IMR-90 (cell line): ENCODE measurements around the gene L3MBTL3.

Experiments
- RFX5 ChIP-seq: IDR thresholded peaks from 2 replicates; pipeline ENCODE4 v1.8.0; 2012; ENCODE audit warnings: low read depth, mild to moderate bottlenecking, low read length, moderate library complexity
- SMC3 ChIP-seq: fragments of 150-350 bp; IDR thresholded peaks from 2 replicates; pipeline ENCODE4 v1.6.1; 2016; ENCODE audit warnings: low read depth, mild to moderate bottlenecking, antibody characterized with exemption, low read length, moderate library complexity
- TF ChIP-seq, protein P1 (sequence below): conservative IDR thresholded peaks from 2 replicates; pipeline ENCODE4 v1.5.1; 2012; ENCODE audit warnings: mild to moderate bottlenecking, low read depth, low read length, improper control_type of control experiment

DNA sequence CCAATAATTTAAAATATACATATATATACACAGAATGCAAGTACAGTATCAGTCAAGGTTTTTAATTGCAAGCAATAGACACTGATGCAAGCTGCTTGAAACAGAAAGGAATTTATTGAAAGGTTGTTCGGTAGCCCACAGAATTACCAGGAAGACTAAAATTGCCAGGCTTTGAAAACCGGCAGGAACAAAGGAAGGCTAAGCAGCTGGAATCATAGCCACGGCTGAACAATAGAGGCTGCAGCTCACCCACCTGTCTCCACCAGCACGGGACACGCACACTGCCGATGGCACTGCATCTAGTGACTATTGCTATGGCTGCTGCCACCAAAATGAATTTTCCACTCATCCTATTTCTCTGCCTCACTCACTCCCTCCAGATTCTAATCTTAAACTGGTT is 22.0 kb upstream of the L3MBTL3 start:
- TF ChIP-seq, protein P1, sequence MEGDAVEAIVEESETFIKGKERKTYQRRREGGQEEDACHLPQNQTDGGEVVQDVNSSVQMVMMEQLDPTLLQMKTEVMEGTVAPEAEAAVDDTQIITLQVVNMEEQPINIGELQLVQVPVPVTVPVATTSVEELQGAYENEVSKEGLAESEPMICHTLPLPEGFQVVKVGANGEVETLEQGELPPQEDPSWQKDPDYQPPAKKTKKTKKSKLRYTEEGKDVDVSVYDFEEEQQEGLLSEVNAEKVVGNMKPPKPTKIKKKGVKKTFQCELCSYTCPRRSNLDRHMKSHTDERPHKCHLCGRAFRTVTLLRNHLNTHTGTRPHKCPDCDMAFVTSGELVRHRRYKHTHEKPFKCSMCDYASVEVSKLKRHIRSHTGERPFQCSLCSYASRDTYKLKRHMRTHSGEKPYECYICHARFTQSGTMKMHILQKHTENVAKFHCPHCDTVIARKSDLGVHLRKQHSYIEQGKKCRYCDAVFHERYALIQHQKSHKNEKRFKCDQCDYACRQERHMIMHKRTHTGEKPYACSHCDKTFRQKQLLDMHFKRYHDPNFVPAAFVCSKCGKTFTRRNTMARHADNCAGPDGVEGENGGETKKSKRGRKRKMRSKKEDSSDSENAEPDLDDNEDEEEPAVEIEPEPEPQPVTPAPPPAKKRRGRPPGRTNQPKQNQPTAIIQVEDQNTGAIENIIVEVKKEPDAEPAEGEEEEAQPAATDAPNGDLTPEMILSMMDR, result no peak
- TF ChIP-seq SMC3, result no peak
- TF ChIP-seq RFX5, result no peak
